WERI-Rb-1 (cell line): ENCODE results near the gene LEMD1.

ENCODE experiments used
- DNase-seq: peaks from one replicate; pipeline ENCODE4 v3.0.0-alpha.2; 2020
- H3K27ac ChIP-seq: fragments of 250-450 bp; sonication (Bioruptor Pico); 2 replicates; pipeline ENCODE4 v1.5.1; 2020; ENCODE audit warnings: mild to moderate bottlenecking, moderate library complexity
- H3K27me3 ChIP-seq: fragments of 250-450 bp; sonication (Bioruptor Pico); 2 replicates; pipeline ENCODE4 v1.5.1; 2021; ENCODE audit warnings: mild to moderate bottlenecking, low read depth, moderate library complexity; ENCODE audit not compliant: insufficient read depth, severe bottlenecking
- H3K36me3 ChIP-seq: fragments of 250-450 bp; sonication (Bioruptor Pico); 2 replicates; pipeline ENCODE4 v1.5.1; 2020; ENCODE audit warnings: mild to moderate bottlenecking, moderate library complexity
- H3K4me3 ChIP-seq: 2 replicates; pipeline ENCODE4 v1.5.1; 2011; ENCODE audit warnings: low read depth, mild to moderate bottlenecking, control low read depth, low read length
- H3K9me3 ChIP-seq: fragments of 250-450 bp; sonication (Bioruptor Pico); 2 replicates; pipeline ENCODE4 v1.5.1; 2021; ENCODE audit warnings: mild to moderate bottlenecking, moderate library complexity; ENCODE audit not compliant: severe bottlenecking
- TF ChIP-seq, protein P1 (sequence below): IDR thresholded peaks from 2 replicates; pipeline ENCODE4 v1.5.1; 2011; ENCODE audit warnings: low read depth, mild to moderate bottlenecking, control low read depth, inconsistent platforms, low read length

The LEMD1 gene

DNA sequence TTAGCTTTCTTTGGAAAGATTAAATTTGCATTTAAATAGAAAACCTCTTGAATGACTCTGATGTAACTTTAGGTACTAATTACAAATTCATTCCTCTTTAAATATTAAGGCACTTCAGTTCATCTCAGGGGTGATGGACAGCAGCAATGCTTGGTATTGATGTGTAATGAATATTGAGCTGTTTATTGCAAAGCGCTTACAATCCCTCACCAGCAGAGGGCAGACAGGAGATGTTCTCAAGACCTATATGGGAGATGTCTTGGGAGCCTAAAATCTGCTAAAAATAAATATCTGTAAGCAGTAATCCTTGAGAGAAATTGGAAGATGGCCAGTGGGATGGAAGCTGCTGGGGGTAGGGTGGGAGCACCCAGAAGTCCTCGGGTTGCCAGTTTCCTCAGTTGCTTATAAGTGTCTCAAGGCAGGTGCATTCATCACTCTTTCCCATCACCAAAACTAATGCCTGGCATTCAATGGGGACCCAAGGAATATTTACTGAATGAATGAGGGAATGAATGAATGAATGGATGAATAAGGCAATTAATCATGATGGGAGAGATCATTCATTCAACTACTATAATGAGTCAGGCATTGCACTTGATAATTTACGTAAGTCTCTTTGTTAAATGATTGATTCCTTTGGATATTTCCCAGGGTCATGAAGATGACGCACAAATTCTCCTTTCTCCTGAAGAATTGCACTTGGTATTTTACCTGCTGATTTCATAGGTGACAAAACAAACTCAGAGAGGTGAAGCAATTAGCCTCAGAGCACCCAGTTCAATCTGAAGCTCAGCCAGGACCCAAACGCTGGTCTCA, 67.4 kb downstream of the LEMD1 start:
- TF ChIP-seq, protein P1, sequence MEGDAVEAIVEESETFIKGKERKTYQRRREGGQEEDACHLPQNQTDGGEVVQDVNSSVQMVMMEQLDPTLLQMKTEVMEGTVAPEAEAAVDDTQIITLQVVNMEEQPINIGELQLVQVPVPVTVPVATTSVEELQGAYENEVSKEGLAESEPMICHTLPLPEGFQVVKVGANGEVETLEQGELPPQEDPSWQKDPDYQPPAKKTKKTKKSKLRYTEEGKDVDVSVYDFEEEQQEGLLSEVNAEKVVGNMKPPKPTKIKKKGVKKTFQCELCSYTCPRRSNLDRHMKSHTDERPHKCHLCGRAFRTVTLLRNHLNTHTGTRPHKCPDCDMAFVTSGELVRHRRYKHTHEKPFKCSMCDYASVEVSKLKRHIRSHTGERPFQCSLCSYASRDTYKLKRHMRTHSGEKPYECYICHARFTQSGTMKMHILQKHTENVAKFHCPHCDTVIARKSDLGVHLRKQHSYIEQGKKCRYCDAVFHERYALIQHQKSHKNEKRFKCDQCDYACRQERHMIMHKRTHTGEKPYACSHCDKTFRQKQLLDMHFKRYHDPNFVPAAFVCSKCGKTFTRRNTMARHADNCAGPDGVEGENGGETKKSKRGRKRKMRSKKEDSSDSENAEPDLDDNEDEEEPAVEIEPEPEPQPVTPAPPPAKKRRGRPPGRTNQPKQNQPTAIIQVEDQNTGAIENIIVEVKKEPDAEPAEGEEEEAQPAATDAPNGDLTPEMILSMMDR, result peak; percentile 94
- no peak overlapping the region for H3K4me3 ChIP-seq
- no peaks in the 10 kb centered on the region for H3K36me3 ChIP-seq
- H3K9me3 ChIP-seq, result no peaks in the 10 kb centered on the region
- DNase-seq, result peak; percentile 93
- H3K27me3 ChIP-seq, result no peaks in the 10 kb centered on the region
- H3K27ac ChIP-seq, result no peak overlapping the region; the same call in 1 of the 2 replicates

GRCh38 chr1:205353612-205354011, 68.2 kb downstream of the LEMD1 start:
- TF ChIP-seq, protein P1, result no peak
- no peak for DNase-seq
- Histone ChIP-seq H3K27me3 (no peaks in the 10 kb centered on the region), H3K9me3 (no peaks in the 10 kb centered on the region), H3K36me3 (no peaks in the 10 kb centered on the region), H3K27ac (peak overlapping the region; percentile 87), H3K4me3 (no peak overlapping the region)

GRCh38 chr1:205353191-205353590, 68.7 kb downstream of the LEMD1 start:
- no peak for DNase-seq
- TF ChIP-seq, protein P1, result no peak
- peak overlapping the region; percentile 87 for H3K27ac ChIP-seq
- H3K4me3 ChIP-seq, result no peak overlapping the region
- no peaks in the 10 kb centered on the region for H3K27me3 ChIP-seq
- H3K36me3 ChIP-seq, result no peaks in the 10 kb centered on the region
- H3K9me3 ChIP-seq, result no peaks in the 10 kb centered on the region

DNA sequence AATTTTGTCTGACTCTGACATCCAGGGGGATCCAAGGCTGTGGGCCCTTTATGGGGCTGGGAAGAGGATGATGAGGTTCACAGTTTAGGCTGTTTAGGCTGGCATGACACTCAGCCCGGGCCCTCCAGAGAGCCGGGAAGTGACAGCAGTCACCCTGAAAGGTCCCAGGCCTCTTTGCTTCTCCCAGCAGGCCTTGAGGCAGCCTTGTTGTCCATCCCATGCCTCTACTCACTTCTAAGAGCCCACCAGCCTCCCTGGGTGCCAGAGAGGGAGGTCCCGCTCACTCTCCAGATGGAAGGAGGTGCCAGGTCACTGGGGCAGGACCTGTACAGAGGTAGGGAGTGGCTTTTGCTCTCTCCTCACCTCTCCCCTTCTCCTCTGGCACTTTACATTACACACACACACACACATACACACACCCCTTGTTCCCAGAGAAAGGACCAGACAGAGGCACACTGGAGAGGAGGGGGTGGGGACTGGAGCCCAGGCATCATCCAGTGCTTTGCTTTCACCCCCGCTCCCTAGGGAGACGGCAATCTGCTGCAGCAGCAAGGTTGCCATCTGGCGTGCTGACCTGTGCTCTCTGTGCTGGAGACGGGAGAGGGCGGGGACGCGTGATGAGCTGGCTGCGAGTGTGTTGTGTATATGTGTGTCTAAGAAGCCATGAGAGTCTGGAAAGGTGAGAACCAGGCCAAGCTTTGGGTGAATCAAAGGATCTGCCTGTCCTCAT, 69.7 kb downstream of the LEMD1 start:
- peak overlapping the region; percentile 87 for H3K27ac ChIP-seq
- no peaks in the 10 kb centered on the region for H3K27me3 ChIP-seq
- H3K9me3 ChIP-seq, result no peaks in the 10 kb centered on the region
- no peak overlapping the region for H3K4me3 ChIP-seq
- TF ChIP-seq, protein P1, result peak; percentile 87
- DNase-seq, result peak; percentile 100
- no peaks in the 10 kb centered on the region for H3K36me3 ChIP-seq

- Histone ChIP-seq H3K27ac (peak overlapping the region; percentile 80), H3K36me3 (no peaks in the 10 kb centered on the region), H3K9me3 (no peaks in the 10 kb centered on the region), H3K4me3 (no peak overlapping the region), H3K27me3 (no peaks in the 10 kb centered on the region)
- peak; percentile 93 for DNase-seq
- TF ChIP-seq, protein P1, result no peak
Observed at GRCh38 chr1:205350691-205351141, 71.1 kb downstream of the LEMD1 start.
